HG03175 (cell line): ENCODE measurements around the gene TAAR2.
"Not testable (repeated sequence)": the region's sequence is repeated elsewhere in the genome, so short reads cannot be mapped to it uniquely, and the experiment has no call there.

Experiments
- ATAC-seq: cut with Tn5 transposase; IDR thresholded peaks from one replicate; pipeline ENCODE4 v1.9.1; 2021; ENCODE audit warnings: mild to moderate bottlenecking, moderate library complexity; ENCODE audit not compliant: unreplicated experiment

The TAAR2 gene

DNA sequence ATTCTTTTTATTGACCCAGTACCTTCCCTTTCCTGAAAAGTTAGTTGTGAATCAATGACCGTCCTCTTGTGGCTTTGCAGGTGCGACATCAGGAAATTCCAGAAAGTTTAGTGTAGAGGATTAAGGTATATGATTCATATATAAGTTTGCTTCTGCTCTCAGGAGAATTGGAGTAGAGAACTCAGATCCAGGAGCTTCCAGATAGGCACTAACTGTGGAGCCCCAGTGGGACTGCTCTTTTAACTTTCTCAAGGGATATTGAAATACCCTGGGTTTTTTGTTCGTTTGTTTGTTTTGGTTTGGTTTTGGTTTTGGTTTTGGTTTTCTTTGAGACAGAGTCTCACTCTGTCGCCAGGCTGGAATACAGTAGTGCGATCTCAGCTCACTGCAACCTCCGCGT, 9.5 kb downstream of the TAAR2 start:
- peak; percentile 45 for ATAC-seq

GRCh38 chr6:132612449-132613108, 11.5 kb downstream of the TAAR2 start:
- peak; percentile 58 for ATAC-seq

DNA sequence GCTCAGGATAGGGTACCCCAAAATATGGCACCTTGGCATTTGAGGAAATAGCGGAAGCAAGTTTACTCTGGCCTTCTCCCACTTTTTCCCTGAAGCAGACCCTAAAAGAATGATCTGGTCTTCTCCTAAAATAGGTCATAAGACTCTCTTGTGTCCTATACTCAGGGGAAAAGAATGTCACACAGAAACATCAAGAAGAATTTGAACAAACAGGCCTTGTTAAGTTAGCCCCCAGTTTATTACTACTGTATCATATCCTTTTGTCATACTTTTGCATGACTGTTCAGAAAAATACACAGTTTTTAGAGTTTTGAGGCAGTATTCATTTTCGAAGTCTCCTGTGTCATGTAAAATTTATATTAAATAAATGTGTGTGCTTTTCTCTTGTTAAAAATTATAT, 12.5 kb downstream of the TAAR2 start:
- ATAC-seq, result no peak

GRCh38 chr6:132607544-132608233, 16.4 kb downstream of the TAAR2 start:
- ATAC-seq, result peak; percentile 88

GRCh38 chr6:132604635-132605152, 19.4 kb downstream of the TAAR2 start:
- no peak for ATAC-seq

GRCh38 chr6:132600900-132601299, 23.2 kb downstream of the TAAR2 start:
- ATAC-seq, result not testable (repeated sequence)

DNA sequence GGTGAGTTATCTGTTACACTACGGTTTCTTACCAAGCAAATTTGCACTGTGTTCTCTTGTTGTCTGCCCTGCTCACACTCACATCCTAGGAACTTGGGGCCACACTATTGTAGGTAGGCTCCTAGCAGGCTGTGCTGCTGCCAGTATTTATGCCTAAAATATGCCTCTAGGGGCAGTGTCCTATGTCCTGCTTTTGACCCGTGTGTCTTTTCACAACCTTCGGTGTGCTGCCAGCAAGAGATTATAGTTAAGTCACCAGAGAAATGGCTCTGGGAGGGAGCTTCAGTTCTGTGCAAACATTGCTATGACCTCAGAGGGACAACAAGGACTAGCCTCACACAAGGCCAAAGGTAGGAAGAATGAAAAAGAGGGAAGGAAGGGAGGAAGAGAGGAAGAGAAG, 25.6 kb downstream of the TAAR2 start:
- ATAC-seq, result peak; percentile 80

GRCh38 chr6:132596201-132596600, 27.9 kb downstream of the TAAR2 start:
- ATAC-seq, result no peak

DNA sequence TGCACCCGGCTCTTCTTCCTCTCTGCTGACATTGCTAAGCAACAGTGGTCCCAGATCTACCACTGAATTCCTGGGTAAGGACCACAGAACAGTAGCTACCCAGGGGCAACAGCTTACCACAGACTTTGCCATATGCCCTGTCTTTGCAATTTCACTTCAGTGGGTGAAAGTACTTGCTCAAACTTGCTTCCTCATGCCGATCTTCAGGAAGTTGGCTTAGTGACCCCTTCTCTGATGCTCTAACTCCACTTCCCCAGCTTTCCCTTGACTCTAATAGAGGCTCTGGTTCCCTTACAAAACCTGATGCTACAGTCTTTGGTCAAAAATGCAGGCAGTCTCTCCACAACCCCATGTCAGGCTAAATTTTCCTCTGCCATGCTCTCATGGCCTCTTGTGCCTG, 31.2 kb downstream of the TAAR2 start:
- no peak for ATAC-seq

DNA sequence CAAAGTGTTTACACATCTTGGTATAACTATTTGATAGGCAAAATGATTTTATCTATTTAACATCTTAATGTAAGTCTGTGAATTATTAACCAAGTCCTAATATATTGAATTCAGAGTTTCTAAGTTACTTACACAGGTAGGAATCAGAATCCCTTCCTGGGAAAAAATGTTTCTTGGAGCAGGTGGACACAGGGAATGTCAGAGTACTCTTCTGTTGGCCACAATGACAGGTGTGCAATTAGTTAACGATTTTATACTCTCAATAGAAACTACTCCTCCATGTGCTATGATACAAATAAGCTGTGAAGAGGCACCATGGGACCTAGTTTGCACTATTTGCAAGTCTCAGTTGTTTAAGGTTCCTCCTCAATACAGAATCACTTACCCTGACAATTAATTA, 33.7 kb downstream of the TAAR2 start:
- ATAC-seq, result no peak

DNA sequence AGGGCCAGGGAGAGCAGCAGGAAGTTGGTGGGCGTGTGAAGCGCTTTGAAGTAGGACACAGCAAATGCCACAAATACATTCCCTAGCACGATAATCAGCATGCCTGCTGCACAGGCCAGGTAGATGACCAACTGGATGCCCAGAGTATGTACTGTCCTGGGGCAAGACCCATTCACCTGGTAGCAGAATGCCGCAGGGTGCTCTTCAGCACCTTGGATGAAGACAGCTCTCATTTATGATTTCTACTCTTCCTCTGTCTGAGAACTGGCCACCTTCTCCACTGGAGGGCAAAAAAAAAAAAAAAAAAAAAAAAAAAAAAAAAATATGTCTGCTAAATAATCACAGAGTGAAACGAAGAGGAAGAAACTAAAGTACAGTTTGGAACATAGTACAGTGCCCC, 34.6 kb downstream of the TAAR2 start, which contains the start of gene TAAR5:
Gene TAAR5 (minus strand): TSS at position 288 of the 400 bp plus-strand sequence. CDS start 55 bp downstream, at position 233.
- no peak for ATAC-seq

DNA sequence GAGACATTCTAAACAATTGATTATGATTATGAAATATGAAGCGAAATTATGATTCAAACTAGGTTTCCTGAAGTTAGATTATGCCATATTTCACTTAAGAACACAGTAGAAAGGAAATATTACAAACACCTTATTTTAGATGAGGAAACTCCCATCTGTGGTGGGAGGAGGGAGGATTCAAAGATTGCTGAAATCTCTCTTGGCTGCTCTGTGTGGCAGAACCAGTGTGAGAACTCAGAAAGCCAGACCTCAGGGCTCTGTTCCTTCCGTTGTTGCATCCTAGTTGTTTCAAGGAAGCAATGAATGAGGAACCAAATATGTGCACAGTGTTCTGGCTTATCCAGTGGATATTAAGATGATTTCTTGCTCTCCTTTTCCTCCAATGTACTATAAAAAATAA, 36.7 kb downstream of the TAAR2 start:
- no peak for ATAC-seq

DNA sequence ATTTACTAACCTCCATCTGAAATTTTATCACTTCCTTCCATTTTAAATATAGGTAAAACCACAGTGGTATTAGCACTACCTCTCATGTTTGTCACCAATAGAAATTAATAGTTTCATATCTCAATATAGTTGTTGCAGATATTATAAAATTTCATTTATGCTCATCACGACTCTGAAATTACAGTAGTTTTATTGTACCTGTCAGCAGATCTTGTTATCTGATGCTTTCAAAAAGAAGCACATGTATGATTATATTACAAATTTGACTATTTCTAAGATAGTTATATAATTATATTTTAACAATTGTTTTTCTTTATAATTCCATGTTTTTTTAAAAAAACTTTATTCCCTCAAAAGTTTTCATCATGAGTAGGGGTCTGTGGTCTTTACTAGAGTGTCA, 39.4 kb downstream of the TAAR2 start:
- ATAC-seq, result no peak

- no peak for ATAC-seq
Observed at GRCh38 chr6:132571774-132572173, 52.3 kb downstream of the TAAR2 start.

DNA sequence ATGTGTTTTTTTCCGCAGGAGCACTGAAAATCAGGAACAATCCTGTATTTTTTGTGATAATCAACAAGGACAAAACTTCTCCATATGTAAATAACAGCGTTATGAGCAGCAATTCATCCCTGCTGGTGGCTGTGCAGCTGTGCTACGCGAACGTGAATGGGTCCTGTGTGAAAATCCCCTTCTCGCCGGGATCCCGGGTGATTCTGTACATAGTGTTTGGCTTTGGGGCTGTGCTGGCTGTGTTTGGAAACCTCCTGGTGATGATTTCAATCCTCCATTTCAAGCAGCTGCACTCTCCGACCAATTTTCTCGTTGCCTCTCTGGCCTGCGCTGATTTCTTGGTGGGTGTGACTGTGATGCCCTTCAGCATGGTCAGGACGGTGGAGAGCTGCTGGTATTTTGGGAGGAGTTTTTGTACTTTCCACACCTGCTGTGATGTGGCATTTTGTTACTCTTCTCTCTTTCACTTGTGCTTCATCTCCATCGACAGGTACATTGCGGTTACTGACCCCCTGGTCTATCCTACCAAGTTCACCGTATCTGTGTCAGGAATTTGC, 53.8 kb downstream of the TAAR2 start, which contains the start of gene TAAR6:
Gene TAAR6 (plus strand): TSS at position 102 of the 557 bp plus-strand sequence. CDS start 0 bp downstream, at position 102.
- no peak for ATAC-seq

DNA sequence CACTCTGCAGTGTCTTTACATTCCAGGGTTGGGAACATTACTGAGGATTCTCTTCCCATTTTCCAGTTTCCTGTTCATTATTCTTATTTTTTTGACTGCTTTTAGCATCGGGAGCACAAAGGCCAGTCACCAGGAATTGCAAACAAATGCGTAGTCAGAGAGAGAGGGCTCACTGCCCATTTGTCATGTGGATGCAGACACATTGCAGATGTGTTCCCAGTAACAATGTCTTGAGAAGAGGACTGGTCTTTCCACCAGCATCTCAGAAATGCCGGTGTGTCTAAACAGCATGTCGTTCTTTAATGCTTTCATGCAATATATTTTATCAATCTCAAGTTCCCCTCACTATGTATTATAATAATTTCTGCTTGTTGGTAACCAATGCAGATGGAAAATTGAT, 54.9 kb downstream of the TAAR2 start:
- no peak for ATAC-seq

- no peak for ATAC-seq
Observed at GRCh38 chr6:132568611-132569010, 55.5 kb downstream of the TAAR2 start.

- no peak for ATAC-seq
Observed at GRCh38 chr6:132567566-132567965, 56.5 kb downstream of the TAAR2 start.
